Activated naive CD8-positive, alpha-beta T cell treated with anti-CD3 and anti-CD28 coated beads for 36 hours (primary cell): ENCODE data around the gene POLR3H. TPM values are rescaled to one million over a fixed set of nuclear protein-coding genes. Genes with fewer than 3 reads are reported as not detected.

Experiments used
- DNase-seq: peaks from one replicate; pipeline ENCODE4 v3.0.0; 2021
- H3K27ac Mint-ChIP-seq: one replicate; pipeline ENCODE4 v1.8.0; 2022; ENCODE audit warnings: mild to moderate bottlenecking, moderate library complexity, mixed read lengths
- H3K27me3 Mint-ChIP-seq: one replicate; pipeline ENCODE4 v1.8.0; 2022; ENCODE audit warnings: mild to moderate bottlenecking, mixed read lengths
- H3K36me3 Mint-ChIP-seq: one replicate; pipeline ENCODE4 v1.8.0; 2021; ENCODE audit warnings: mild to moderate bottlenecking, mixed read lengths
- H3K4me1 Mint-ChIP-seq: one replicate; pipeline ENCODE4 v1.8.0; 2021; ENCODE audit warnings: mixed read lengths
- H3K4me3 Mint-ChIP-seq: one replicate; pipeline ENCODE4 v1.8.0; 2022; ENCODE audit warnings: mild to moderate bottlenecking, moderate library complexity, mixed read lengths
- H3K9me3 Mint-ChIP-seq: one replicate; pipeline ENCODE4 v1.8.0; 2022; ENCODE audit warnings: mixed read lengths
- total RNA-seq, 2 experiments: library from RNA; stranded (reverse); gene quantifications; one replicate each; pipeline ENCODE4 v1.2.3, GENCODE V29; 2021

The POLR3H gene
- total RNA-seq, 2 experiments from 2014 or later = 69.2 to 70.1 TPM

- Mint-ChIP-seq H3K27me3 (no peaks in the 10 kb centered on the region), H3K27ac (peak overlapping the region; percentile 31), H3K36me3 (no peaks in the 10 kb centered on the region), H3K4me3 (no peak overlapping the region), H3K9me3 (no peaks in the 10 kb centered on the region), H3K4me1 (peaks cover 31% of the 10 kb centered on the region)
- no peak for DNase-seq
Observed at GRCh38 chr22:41478473-41478872, 65.8 kb downstream of the POLR3H start.

Other genes with a start within 250 kb of the POLR3H start
- gene ZC3H7B, start 242.9 kb downstream of the POLR3H start, total RNA-seq = 10 to 100 TPM; 58.8 to 59.9 TPM
- gene TEF, start 162.5 kb downstream of the POLR3H start, total RNA-seq = 1 to 10 TPM; 2.6 to 2.8 TPM
- gene TOB2, start 97.7 kb downstream of the POLR3H start, total RNA-seq = 10 to 100 TPM; 33.9 to 34.8 TPM
- gene PHF5A, start 75.8 kb downstream of the POLR3H start, total RNA-seq = 100 to 1,000 TPM; 114 to 117 TPM
- gene ACO2, start 75.4 kb downstream of the POLR3H start, total RNA-seq = 100 to 1,000 TPM; 107 to 109 TPM
- not detected for gene CSDC2, start 16.5 kb upstream of the POLR3H start, total RNA-seq
- gene PMM1, start 45.4 kb upstream of the POLR3H start, total RNA-seq = 10 to 100 TPM; 24.3 to 26.9 TPM
- gene DESI1, start 76.6 kb upstream of the POLR3H start, total RNA-seq = 10 to 100 TPM; 67.0 to 78.8 TPM
- 100 to 1,000 TPM; 498 to 502 TPM for gene XRCC6, start 76.8 kb upstream of the POLR3H start, total RNA-seq
- gene SNU13, start 144.4 kb upstream of the POLR3H start, total RNA-seq = 100 to 1,000 TPM; 339 to 357 TPM
- 10 to 100 TPM; 23.4 to 28.8 TPM for gene MEI1, start 155.0 kb upstream of the POLR3H start, total RNA-seq